ENCODE results near the gene STING1. TPM values are rescaled to one million over a fixed set of nuclear protein-coding genes. Genes with fewer than 3 reads are reported as not detected.
"Not testable (repeated sequence)": the region's sequence is repeated elsewhere in the genome, so short reads cannot be mapped to it uniquely, and the experiment has no call there.

The STING1 gene
- total RNA-seq, 1 experiment from 2014 or later = 54.5 TPM

DNA sequence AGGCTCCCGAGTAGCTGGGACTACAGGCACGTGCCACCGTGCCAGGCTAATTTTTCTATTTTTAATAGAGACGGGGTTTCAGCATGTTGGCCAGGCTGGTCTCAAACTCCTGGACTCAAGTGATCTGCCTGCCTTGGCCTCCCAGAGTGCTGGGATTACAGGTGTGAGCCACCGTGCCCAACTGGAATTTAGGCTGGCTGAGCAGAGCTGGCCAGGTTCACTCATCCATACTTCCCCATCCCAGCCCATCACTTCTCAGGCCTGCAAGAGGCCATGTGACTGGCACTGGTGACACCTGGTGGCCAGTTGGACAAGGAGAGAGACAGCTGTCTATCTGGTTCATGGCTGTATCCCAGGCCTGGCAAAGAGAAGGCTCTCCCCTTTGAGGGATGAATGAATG, 30.9 kb upstream of the STING1 start:
- not testable (repeated sequence) for H3K9me3 ChIP-seq, H3K36me3 ChIP-seq, H3K4me3 ChIP-seq, H3K27me3 ChIP-seq
- DNase-seq = peak; percentile 87

DNA sequence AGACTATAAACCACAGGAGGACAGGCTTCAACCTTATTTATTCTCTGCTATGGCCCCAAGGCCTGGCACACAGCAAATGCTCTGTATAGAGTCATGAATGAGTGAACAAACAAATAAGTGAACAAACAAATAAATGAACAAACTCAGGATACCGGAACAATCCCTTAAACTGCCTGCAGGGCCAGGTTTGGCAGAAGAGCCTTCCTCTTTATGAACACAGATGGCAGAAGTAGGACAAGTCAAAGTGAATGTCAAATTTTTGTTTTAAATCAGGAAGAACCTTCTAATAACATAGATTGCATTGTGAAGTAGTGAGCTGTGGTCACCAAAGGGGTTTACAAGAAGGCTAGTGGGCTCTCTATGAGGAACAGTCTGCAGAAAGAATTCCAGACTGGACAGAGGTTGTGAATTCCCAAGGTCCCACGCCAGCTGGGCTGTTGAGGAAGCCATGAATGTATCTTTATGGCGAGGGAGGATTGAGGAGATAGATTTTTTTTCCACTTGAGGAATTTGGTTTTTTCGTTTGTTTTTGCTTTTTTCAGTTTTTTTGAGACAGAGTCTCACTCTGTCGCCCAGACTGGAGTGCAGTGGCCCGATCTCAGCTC, 30.3 kb upstream of the STING1 start:
- no peak overlapping the region for H3K4me3 ChIP-seq
- no peaks in the 10 kb centered on the region for H3K27me3 ChIP-seq
- no peaks in the 10 kb centered on the region for H3K36me3 ChIP-seq
- DNase-seq = no peak
- peaks cover 4% of the 10 kb centered on the region; the same call in 1 of the 2 replicates for H3K9me3 ChIP-seq

DNA sequence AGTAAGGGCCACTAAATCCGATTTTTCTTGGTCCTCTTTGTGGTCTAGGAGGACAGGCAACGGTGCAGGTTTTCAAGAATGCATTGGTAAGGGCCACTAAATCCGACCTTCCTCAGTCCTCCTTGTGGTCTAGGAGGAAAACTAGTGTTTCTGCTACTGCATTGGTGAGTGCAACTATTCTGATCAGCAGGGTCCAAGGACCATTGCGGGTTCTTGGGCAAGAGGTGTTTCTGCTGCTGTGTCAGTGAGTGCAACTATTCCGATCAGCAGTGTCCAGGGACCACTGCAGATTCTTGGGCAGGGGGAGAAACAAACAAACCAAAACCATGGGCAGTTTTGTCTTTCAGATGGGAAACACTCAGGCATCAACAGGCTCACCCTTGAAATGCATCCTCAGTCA, 22.2 kb upstream of the STING1 start:
- H3K36me3 ChIP-seq, H3K4me3 ChIP-seq, H3K27me3 ChIP-seq, H3K9me3 ChIP-seq, DNase-seq: not testable (repeated sequence)

DNA sequence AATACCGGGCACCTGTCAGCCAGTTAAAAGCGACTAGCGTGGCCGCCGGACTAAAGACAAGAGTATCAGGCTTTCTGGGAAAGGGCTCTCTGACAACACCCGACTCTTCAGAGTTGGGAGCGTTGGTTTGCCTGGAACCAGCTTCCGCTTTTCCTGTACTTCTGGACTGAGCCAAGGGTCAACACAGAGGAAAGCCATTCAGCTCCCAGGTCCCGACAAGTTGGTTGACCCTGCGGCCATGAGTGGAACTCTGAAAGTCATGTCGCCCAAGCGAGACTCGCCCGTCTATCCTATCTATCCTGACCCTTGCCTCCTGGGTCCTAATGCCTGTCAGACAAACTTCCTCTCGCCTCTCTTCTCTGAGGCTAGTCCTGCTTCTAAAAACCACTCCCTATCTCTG, 21.3 kb upstream of the STING1 start:
- peak overlapping the region; percentile 49 for H3K4me3 ChIP-seq
- not testable (repeated sequence) for H3K9me3 ChIP-seq, H3K27me3 ChIP-seq, H3K36me3 ChIP-seq
- peak; percentile 43 for DNase-seq

DNA sequence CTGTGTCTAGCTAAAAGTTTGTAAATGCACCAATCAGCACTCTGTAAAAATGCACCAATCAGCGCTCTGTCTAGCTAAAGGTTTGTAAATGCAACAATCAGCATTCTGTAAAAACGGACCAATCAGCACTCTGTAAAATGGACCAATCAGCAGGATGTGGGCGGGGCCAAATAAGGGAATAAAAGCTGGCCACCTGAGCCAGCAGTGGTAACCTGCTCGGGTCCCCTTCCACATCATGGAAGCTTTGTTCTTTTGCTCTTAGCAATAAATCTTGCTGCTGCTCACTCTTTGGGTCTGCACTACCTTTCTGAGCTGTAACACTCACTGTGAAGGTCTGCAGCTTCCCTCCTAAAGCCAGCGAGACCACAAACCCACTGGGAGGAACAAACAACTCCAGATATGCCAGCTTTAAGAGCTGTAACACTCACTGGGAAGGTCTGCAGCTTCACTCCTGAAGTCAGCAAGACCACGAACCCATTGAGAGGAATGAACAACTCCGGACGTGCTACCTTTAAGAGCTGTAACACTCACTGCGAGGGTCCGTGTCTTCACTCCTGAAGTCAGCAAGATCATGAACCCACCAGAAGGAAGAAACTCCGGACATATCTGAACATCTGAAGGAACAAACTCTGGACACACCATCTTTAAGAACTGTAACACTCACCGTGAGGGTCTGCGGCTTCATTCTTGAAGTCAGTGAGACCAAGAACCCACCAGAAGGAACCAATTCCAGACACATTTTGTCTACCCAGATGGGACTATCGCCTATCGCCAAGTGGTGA, 20.7 kb upstream of the STING1 start:
- not testable (repeated sequence) for H3K9me3 ChIP-seq, H3K36me3 ChIP-seq, H3K27me3 ChIP-seq, DNase-seq
- peak overlapping the region; percentile 49 for H3K4me3 ChIP-seq

DNA sequence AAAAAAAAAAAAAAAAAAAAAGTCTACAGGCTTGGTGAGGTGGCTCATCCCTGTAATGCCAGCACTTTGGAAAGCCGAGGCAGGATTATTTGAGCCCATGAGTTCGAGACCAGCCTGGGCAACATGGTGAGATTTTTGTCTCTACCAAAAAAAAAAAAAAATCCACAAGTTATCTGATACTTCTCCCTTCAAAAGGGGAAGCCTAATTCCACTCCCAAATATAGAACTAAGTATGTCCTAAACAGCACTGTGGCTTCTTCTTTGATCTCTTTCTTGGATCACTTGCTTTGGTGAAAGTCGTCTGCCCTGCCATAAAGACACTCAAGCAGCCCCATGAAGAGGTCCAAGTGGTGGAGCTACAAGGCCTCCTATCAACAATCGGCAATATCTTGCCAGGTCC, 18.8 kb upstream of the STING1 start:
- Histone ChIP-seq H3K9me3 (peaks cover 8% of the 10 kb centered on the region), H3K27me3 (no peaks in the 10 kb centered on the region), H3K4me3 (no peak overlapping the region), H3K36me3 (no peaks in the 10 kb centered on the region)
- no peak for DNase-seq

DNA sequence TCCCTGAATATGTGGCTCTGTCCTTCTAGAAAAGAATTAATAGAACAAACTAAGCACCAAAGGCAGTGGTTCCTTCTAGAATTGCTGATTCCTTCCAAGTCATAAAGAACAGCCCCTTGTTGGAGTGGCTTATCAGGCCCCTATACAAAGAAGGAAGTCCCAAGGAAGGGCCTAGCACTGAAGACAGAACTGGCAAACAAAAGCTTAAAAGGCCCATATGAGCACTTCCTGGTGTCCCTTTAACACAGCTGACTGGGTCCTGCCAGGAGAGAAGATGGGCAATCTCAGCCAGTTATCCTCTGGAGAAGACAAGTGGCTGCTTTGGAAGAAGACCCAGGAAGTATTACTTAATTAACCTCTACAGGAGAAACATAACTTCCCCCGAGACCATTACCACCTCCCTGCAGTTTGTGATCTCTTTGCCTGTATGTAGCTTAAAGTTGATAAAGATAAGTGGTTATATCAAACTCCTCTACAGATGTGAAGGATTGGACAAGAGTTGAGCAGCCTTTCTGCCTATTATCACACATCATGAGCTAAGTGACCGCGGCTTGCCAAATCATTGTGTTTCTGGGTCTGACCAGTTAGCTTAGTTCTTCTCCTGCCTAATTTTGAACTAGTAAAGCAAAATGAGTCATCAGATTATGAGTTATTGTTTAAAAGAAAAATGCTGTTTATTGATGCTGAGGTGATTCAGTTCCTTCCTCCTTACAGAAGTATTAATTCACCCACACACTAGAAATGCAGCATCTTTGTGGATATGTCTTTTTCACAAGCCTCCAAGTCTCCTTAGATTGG, 13.3 kb upstream of the STING1 start:
- no peaks in the 10 kb centered on the region for H3K27me3 ChIP-seq
- no peaks in the 10 kb centered on the region for H3K9me3 ChIP-seq
- peak; percentile 92 for DNase-seq
- H3K4me3 ChIP-seq = no peak overlapping the region
- H3K36me3 ChIP-seq = no peaks in the 10 kb centered on the region

DNA sequence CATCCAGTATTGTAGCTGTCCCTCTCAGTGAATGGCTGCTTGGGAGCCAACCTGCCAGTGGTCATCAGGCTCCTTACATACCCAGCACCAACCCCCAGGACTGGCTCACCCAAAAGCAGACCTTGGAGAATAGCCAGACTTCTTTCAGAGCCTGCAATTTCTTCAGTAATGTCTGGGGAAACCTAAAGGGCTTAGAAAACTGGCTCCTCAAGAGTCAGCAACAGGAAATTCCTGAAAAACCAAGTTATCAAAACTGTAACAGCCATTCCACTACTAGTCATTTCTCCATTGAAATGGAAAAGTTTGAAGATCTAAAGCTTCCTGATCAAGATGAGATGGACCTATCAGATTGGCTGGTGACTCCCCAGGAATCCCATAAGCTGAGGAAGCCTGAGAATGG, 12.3 kb upstream of the STING1 start:
- Histone ChIP-seq H3K4me3 (no peak overlapping the region), H3K36me3 (no peaks in the 10 kb centered on the region), H3K27me3 (no peaks in the 10 kb centered on the region), H3K9me3 (no peaks in the 10 kb centered on the region)
- peak; percentile 65 for DNase-seq

DNA sequence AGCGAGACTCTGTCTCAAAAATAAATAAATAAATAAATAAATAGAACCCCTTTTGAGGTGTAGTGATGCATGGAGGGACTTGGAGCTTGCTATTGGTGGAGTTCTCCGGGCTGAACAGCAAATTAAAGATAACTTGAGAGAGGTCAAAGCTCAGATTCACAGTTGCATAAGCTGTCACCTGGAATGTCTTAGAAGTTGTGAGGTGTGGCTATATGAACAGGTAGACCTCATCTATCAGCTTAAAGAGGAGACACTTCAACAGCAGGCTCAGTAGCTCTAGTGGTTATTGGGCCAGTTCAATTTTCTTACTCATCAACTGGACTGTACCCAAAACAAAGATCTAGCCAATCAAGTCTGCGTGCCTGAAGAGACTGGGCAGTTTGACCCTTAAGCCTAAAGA, 11.7 kb upstream of the STING1 start:
- Histone ChIP-seq H3K9me3 (no peaks in the 10 kb centered on the region), H3K27me3 (no peaks in the 10 kb centered on the region), H3K4me3 (no peak overlapping the region), H3K36me3 (no peaks in the 10 kb centered on the region)
- DNase-seq = peak; percentile 21

DNA sequence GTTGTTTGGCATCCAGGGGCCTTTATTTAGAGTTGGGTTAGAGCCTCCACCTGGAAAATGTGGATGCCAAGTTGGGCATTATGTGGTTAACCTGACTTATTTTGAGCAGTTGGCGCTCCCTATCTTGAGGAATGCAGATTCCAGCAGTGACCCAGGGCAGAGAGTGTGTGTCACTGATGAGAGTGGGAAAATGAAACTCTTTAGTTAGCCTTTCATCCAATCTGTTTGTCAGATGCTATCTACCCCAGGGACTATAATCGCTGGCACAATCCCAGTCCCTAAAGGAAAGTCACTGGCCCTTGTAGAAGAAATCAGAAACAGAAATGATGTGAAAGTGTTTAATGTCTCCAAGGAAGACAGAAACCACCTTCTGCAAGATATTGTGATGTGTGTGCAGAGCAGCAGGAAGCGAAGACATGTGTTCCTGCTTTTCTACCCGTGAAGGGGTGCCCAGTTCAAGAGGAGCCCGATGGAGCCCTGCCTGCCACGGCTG, 10.2 kb upstream of the STING1 start:
- no peak overlapping the region for H3K4me3 ChIP-seq
- no peaks in the 10 kb centered on the region for H3K9me3 ChIP-seq
- no peaks in the 10 kb centered on the region for H3K27me3 ChIP-seq
- peak; percentile 72 for DNase-seq
- no peaks in the 10 kb centered on the region for H3K36me3 ChIP-seq

DNA sequence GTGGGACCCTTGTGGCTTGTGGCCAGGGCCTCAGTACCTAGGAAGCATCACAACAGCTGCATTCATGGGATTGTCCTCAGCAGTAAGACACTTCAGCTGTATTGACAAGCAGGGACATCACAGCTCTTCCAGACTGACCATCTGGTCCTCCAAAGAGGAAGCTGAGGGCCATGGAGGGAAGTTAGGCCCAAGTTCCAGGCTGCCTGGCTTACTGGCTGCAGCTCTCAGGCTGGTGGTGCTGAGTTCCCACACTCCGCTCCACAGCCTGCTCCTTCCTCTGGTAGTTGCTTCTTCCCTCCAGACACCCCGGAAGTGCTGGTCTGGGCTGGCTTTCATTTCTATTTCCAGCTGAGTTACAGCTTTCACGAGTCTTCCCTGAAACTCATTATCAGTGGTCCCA, 5.7 kb upstream of the STING1 start:
- Histone ChIP-seq H3K4me3 (no peak overlapping the region), H3K27me3 (no peaks in the 10 kb centered on the region), H3K36me3 (no peaks in the 10 kb centered on the region), H3K9me3 (no peaks in the 10 kb centered on the region)
- DNase-seq = no peak

DNA sequence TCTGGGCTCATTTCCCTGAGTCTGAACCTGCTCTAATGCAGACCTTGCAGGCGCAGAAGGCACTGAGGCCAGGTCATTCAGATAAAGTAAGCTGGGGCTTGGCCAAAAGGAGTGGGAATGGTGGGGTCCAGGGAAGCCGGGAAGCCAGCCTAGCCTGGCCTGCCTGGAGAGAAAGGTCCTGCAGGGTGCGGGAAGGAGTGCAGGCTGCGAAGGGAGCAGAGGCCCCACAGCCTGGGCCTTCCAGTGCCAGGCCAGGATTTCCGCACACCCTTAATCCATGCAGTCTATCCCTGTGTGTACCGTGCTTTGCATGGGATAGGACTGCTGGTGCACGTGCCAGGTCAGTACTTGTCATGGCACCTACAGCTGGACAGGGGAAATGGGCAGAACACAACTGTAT, 3.6 kb upstream of the STING1 start:
- Histone ChIP-seq H3K27me3 (no peaks in the 10 kb centered on the region), H3K9me3 (no peaks in the 10 kb centered on the region), H3K36me3 (peaks cover 4% of the 10 kb centered on the region), H3K4me3 (no peak overlapping the region)
- peak; percentile 32 for DNase-seq

DNA sequence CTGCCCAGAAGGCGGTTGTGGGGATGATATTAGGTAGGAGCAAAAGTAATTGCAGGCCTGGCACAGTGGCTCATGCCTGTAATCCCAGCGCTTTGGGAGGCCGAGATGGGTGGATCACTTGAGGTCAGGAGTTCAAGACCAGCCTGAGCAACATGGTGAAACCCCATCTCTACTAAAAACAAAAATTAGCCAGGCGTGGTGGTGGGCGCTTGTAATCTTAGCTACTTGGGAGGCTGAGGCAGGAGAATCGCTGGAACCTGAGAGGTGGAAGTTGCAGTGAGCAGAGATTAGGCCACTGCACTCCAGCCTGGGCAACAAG, 291 bp upstream of the STING1 start:
- peaks cover 33% of the 10 kb centered on the region for H3K36me3 ChIP-seq
- H3K9me3 ChIP-seq, DNase-seq, H3K27me3 ChIP-seq: not testable (repeated sequence)
- peak overlapping the region; percentile 66 for H3K4me3 ChIP-seq

DNA sequence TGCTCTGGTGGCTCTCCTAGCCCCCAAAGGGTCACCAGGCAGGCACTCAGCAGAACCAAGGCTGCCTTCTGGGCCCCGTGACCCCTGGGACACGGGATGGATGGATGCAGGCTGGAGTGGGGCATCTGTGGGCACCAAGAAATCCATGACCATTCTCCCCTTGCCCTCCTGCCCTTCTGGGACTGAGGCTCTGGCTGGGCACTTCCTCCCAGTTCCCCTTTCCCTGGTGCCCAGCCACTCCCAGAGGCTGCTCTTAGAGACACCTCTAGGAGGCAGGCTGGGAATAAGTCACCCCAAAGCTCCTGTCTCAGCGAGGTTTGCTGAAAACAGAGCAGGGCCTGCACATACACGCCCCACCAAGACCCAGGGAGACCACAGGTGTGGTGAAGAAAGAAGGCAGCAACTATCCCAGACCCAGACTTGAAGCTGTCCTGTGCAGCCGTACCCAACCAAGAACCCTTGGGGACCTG, 943 bp downstream of the STING1 start:
- no peaks in the 10 kb centered on the region for H3K9me3 ChIP-seq
- DNase-seq = peak; percentile 67

DNA sequence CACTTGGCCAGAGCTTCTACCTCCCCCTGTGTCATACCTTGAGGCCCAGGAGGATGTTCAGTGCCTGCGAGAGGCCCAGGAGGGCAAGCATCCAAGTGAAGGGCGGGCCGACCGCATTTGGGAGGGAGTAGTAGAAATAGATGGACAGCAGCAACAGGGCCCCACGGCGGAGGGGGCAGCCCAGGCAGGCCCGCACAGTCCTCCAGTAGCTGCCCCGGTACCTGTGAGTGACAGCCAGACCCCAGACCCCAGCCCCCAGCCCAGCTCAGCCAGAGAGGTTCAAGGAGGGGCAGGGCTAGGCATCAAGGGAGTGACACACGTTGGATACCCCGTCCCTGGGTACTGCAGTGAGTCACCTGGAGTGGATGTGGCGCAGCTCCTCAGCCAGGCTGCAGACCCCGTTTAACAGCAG, 1.4 kb downstream of the STING1 start:
- Histone ChIP-seq H3K27me3 (no peaks in the 10 kb centered on the region), H3K4me3 (peak overlapping the region; percentile 66), H3K36me3 (peaks cover 48% of the 10 kb centered on the region), H3K9me3 (no peaks in the 10 kb centered on the region)
- no peak for DNase-seq

More for the DNA sequence above, 943 bp downstream of the STING1 start:
- Histone ChIP-seq H3K4me3 (peak overlapping the region; percentile 66), H3K36me3 (peaks cover 44% of the 10 kb centered on the region), H3K27me3 (no peaks in the 10 kb centered on the region)

DNA sequence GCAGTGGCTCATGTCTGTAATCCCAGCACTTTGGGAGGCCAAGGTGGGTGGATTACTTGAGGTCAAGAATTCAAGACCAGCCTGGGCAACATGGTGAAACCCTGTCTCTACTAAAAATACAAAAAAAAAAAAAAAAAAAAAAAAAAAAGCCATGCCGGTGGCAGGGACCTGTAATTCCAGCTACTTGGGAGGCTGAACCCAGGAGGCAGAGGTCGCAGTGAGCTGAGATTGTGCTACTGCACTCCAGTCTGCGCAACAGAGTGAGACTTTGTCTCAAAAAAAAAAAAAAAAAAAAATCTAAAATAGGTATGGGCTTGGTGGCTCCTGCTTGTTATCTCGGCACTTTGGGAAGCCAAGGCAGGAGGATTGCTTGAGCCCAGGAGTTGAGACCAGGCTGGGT, 2.8 kb downstream of the STING1 start:
- not testable (repeated sequence) for H3K27me3 ChIP-seq, H3K4me3 ChIP-seq, H3K9me3 ChIP-seq, DNase-seq
- H3K36me3 ChIP-seq = peaks cover 61% of the 10 kb centered on the region

DNA sequence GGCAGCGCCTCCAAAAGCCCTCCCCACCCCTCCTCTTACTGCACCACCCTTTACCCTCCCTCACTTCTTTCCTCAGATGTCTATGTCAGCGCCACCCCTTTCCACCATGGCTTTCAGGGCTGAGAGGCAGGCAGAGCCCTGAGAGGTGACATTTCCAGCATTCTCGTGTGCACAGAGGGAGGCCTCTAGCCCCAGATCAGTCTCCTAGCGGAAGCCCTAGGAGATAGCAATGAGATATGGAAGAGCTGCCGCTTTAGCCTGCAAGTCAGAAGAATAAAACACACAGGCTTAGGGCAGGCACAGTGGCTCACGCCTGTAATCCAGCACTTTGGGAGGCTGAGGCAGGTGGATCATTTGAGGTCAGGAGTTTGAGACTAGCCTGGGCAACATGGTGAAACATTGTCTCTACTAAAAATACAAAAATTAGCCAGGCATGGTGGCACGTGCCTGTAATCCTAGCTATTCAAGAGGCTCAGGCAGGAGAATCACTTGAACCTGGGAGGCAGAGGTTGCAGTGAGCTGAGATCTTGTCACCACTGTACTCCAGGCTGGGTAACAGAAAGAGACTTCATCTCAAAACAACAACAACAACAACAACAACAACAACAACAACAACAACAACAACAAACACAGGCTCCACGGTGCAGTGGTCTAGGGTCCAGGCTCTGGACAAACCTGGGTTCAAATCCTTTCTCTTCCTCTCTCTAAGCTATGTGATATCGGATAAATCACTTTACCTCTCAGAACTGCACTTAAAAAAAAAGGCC, 3.7 kb downstream of the STING1 start:
- H3K4me3 ChIP-seq, DNase-seq, H3K9me3 ChIP-seq, H3K27me3 ChIP-seq: not testable (repeated sequence)
- H3K36me3 ChIP-seq = peaks cover 67% of the 10 kb centered on the region
